NCI-H1436 treated with DMSO at 0.1 percent for 48 hours (cell line): ENCODE data around the gene RPL13A.
"Not testable (repeated sequence)": the region's sequence is repeated elsewhere in the genome, so short reads cannot be mapped to it uniquely, and the experiment has no call there.

Source experiments
- DNase-seq: peaks from one replicate; lab custom pipeline; 2025; lab: John Stamatoyannopoulos, UW

RPL13A gene

GRCh38 chr19:49487277-49488045 is at the start of gene RPL13A:
Gene RPL13A, plus strand, starts transcription at chr19:49487608. Its CDS starts 22 bp downstream, at chr19:49487630.
- peak; percentile 99 for DNase-seq

DNA sequence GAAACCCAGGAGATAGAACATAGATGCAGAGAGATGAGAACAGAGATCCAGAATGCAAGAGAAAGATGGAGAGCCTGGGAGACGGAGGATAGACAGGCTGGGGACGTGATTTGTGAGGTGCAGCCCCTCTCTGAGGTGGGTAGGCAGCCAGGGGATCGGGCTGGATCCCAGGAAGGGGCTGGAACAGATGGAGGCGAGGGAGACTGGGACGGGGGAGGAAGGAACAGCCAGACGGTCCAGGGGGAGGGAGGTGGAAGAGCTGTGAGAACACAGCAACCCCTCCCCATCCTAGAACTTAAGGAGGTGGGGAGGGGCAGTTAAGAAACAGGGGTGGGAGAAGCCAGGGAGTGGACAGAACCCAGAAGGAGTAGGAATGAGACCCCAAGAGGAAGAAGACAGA is 49.1 kb upstream of the RPL13A start:
- DNase-seq: no peak

- no peak for DNase-seq
These were observed 47.6 kb upstream of the RPL13A start for GRCh38 chr19:49439836-49440235.

DNA sequence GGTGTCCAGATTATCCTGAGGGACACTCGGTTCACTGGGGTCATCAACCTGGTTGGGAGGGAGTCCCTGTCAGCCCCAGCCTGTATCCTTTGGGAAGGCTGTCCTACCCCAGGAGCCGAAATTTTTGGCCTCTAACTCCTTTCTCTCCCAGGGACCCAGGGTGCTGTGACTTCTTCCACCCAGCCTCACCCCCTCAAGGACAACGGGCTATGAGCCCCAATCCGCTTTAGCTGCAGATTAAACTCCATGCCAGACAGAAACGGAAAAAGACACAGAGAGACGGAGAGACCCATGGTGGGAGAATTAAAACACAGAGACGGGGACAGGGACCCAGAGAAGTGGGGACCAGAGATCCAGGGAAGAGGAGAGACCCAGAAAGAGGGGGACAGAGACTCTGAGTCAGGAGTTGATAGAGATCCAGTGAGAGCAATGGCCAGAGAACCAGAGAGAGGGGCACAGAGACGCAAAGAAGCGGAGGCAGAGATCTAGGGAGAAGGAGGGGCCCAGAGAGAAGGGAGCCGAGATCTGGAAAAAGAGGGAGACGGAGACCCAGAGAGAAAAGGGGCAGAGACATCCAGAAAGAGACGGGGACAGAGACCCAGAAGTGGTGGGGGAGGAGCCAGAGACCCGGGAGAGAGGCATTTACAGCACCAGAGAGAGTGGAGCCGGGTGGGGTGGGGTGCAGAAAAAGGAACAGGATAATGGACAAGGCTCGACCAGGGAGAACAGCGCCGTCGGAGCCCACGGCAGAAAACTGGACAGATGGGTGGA is 46.8 kb upstream of the RPL13A start:
- DNase-seq: no peak

DNA sequence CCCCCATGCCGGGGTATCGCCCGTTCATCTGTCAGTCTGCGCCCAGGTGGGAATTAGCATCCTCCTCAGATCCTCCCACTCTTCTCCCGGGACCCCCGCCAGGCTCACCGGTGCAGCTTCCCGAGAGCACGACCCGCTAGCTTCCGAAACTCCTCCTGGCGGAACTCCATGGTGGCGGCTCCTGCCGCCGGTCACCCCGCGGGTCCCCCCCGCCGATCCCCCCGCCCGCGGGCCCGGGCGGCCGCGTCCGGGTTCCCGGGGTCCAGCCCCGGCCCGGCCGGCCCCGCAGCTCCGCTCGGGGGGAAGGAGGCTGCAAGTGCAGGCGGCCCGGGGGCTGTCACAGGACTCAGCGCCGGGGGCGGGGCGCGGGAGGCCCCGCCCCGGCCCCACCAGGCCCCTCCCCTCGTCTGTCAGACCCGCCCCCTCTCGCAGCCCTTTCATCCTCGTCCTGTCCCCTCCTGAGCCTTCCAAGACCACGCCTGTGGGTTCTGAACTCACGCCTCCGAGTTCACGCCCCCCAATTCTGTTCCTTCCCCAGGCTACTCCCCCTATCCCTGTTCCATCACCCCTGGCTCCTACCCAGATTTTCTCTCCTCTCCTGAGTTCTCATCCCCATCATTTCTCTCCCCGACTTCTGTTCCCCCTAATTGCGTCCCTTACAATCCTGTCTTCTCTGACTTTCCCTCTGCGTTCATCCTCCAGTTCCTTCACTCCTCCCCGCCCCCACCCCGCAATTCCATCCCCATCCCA is 46.0 kb upstream of the RPL13A start, which contains the start of gene SLC17A7:
SLC17A7 (minus strand) TSS at position 318 of the 750 bp plus-strand sequence; CDS start at position 170, 148 bp downstream.
- DNase-seq: no peak

DNA sequence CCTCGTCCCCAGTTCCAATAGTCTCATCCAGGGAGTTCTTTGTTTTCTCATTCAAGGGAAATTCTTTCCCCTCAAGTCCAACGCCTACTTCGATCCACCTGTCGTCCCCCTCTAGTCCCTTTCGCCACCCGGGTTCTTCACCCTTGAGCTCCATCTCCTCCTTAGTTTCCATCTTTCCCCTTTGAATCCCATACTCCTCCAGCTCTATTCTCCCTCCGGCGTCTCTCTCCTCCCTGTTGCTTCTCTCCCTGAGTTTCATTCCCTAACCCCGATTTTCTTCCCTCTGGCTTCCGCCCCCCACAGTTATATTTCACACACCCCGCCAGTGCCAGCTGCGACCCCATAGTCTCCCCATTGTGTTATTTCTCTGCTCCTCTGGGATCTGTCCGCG is 45.5 kb upstream of the RPL13A start:
- DNase-seq: no peak

DNA sequence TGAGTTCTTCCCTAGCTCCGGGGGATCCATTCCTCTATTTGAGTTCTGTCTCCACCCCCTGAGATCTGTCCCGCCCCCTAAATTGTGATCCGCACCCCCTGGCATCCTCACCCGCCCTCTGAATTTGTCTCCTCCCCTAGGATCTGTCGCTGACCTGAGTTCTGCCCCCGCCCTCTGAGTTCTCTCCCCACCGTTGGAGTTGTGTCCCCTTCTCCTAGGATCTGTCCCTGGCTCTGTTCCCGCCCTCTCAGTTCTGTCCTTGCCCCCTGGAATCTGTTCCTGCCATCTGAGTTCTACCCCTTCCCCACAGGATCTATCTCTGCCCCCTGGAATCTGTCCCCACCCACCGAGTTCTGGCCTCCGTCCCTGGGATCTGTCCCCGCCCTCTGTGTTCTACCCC is 45.1 kb upstream of the RPL13A start:
- no peak for DNase-seq

DNA sequence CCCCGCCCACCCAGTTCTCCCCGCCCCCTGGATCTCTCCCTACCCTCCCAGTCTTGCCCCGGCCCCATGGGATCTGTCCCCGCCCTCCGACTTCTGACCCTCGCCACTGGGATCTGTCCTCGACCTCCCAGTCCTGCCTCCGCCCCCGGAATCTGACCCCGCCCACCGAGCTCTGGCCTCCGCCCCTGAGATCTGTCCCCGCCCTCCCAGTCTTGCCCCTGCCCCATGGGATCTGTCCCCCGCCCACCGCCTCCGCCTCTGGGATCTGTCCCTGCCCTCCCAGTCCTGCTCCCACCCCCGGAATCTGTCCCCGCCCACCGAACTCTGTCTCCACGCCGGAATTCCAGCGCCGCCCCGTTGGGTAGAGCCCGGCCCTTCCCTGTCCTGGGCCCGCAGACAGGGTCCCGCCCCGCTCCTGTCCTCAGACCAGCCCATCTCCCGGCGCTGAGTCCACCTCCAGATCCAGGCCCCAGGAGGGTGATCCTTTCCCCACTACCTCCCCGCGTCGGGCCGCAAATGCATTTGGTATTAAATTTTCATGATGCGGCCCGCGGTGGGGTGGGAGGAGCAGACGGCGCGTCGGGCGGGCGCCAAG is 44.5 kb upstream of the RPL13A start:
- no peak for DNase-seq

DNA sequence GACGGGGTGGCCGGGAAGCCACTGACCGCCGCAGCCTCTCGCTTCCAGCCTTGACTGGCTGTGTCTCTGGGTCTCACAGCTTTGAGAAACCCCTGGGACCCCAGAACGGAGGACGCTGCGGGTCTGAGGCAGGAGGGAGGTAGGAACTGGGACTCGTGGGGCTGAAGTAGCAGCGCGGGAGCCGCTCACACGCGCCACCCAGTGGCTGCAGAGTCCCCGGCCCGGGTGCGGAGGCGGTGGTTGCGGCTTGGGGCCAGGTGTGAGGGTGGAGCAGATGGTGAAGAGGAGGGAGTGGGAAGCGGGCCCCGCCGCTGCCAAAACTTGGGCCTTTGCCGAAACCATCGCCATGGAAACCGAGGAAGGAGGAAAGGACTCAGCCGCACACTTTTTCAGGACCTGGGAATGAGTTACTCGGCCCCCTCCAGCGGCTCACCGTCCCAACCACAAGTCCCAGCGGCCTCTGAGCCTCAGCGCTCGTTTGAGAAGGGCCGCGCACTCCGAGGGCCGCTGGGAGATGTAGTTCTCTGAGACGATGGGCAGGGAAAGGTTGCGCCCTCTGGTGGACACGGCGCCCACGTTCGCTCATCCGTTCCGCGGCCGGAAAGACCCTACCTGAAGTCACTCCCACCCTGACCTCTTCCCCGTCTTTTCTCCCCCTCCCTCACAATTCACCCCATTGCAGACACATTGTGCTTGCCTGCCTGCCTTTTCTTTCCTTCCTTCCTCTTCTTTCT is 43.9 kb upstream of the RPL13A start:
- peak; percentile 87 for DNase-seq

GRCh38 chr19:49444100-49444700 is 43.2 kb upstream of the RPL13A start:
- not testable (repeated sequence) for DNase-seq

DNA sequence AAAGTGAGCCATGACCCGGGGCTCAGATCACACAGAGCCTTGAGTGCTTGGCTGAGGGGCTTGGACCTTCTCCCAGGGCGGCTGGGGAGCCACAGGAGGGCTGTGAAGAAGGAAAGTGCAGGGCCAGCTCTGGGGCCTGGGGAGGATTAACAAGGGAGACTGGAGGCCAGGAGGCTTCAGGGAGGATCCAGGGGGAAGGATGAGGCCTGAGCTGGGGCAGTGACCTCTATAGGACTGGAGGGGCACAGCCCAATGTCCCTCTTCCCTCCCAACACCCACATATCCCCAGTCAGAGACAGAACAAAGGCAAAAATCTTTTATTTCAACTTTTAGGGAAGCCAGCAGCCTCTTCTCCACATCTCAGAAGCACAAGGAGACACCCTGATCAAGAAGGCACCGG is 41.4 kb upstream of the RPL13A start:
- no peak for DNase-seq

DNA sequence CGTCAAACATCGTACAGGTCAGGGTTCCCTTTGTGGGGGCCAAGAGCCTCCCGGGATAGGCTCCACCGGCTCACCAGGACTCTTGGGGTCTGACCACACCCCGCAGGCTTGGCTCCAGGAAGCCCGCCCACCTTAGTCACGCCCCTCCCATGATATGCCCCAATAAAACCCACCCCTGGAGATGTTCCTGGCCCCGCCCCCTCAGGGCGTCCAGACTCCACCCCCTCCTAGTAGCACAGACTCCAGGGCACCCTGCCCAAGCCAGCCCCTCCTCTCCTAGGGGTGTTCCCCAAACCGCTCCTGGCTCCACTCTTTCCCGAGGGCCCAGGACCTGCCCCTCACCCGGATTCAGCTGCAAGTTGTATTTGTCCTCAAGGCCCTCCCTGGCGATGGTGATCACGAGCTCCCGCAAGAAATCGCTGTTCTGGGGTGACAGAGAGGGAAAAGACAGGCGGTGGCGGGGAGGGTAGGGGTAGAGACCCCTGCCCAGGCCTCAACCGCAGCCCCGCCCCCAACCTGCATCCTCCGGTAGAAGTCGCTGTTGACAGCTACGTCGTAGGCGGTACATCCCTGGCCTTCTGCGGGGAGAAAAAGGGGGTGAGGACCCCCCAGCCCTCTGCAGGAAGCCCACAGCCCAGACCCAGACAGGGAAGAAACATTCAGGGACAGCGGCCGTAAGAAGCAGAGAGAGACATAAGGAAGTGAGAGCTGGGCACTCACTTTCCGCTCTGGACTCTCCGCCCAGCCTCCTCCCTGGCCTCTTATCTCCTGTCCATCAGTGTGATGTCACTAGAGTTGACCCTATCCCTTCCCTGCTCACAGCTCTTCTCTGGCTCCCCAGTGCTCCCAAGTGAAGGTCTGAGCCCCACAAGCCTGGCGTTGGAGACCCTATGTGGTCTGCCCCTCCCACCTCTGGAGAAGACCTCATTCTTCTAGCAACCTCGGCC is 39.6 kb upstream of the RPL13A start:
- DNase-seq: no peak

DNA sequence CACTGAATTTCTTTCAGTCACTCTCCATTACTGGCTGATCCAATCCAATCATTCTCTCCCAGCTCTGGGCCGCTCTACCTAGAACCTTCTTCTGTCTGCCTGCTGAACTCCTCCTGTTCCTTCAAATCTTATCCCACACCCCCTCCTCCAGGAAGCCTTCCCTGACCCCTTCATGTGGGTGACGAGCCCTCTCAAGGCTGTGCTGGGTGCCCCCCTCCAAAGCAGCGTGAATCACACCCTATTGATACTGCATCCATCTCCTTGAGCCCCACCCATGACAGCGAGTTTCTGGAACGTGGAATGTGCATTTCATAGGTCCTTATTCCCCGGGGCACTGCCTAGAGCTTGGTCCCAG is 39.0 kb upstream of the RPL13A start:
- no peak for DNase-seq

- no peak for DNase-seq
These were observed 37.0 kb upstream of the RPL13A start for GRCh38 chr19:49450405-49450804.

DNA sequence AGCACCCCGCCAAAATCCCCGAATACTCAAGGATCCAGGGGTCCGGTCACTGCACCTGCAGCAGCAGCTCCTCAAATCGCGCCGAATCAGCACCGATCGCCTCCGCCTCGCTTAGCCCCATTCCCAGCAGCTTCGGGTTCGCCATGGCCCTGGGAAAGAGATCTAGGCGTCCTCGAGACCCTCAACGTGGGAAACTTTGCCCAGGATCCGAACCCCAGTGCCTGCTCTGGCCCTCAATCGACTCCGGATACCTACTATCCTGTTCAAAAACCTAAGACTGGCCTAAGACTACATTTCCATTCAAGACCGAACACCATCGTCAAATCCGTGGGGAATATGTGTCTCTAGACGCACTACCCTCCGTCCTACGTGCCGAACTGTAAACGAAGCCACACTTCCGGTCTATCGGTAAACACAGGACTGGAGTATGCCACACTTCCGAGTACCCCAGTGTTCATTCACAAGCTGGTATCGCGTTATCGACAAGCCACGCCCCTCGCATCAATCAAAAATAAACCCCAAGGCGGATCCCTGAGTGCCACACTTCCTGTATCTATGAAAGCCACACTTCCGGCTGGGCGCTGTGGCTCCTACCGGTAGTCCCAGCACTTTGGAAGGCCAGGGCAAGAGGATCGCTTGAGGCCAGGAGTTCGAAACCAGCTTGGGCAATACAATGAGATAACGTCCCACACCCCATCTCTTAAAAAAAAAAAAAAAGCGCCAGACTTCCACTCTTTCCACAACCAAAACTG is 35.8 kb upstream of the RPL13A start, which contains the start of gene PIH1D1:
PIH1D1 (minus strand) TSS at position 385 of the 752 bp plus-strand sequence; CDS start at position 145, 240 bp downstream.
- DNase-seq: peak; percentile 100

DNA sequence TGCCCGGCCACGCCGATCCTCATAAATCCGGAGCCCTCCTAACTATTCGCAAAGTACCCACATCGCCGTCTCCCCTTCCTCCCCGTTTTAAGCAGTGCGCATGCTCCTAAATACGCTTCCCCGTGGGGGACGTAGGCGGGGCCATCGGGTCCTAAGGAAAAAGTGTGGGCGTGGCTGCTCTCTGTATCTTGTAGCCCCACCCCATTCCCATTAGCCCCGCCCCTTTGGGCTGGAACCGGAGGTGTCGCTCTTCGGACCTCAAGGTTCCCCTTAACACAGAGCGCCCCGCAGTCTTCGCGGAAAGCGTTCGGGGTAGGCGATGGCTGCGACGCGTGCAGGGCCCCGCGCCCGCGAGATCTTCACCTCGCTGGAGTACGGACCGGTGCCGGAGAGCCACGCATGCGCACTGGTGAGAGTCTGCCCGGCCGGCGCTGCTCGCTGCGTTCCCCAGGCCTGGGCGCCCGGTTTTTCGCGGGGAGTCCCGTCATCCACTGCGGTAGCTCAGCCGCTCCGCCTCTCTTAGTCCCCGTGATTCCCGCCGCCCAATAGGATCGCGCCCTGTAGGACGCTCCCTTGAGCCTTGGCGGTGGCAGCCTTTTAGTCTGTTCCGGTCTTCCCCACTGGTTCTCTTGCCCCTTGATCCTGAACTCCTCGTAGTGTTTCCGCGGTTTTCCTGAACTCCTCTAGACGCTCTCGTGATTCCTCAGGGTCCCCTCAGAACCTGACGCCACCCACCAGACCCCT is 34.2 kb upstream of the RPL13A start, which contains the start of gene ALDH16A1:
ALDH16A1 (plus strand) TSS at position 213 of the 744 bp plus-strand sequence; CDS start at position 320, 107 bp downstream.
- DNase-seq: peak; percentile 98

DNA sequence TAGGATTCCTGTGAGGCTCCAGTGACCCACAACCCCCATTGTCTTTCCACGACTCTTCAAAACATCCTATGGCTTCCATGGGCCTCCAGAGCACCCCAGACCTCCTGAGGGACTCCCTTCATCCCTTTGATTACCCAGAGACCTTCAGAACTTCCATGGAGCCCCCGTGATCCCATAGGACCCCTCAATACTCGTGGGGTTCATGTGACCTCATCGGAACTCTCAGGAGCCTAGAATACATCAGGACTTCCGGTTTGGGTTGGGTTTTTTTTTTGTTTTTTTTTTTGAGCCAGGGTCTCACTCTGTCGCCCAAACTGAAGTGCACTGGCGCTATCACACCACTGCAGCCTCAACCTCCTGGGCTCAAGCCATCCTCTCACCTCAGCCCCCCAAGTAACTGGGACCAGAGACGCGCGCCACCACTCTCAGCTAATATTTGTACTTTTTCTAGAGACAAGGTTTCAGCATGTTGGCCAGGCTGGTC is 33.6 kb upstream of the RPL13A start:
- no peak for DNase-seq

GRCh38 chr19:49455773-49456172 is 31.6 kb upstream of the RPL13A start:
- DNase-seq: no peak
